Natural killer cell (primary cell): ENCODE results near the gene UBAC1. TPM values are rescaled to one million over a fixed set of nuclear protein-coding genes. Genes with fewer than 3 reads are reported as not detected.

Experiments
- ATAC-seq, 3 donors: fragments of 150-1000 bp in 2 of 3; fragments of 200-7000 bp in 1 of 3; cut with Tn5 transposase; 1 replicate in 1 of 3; 2 replicates in 2 of 3; pipeline ENCODE4 v1.10.0; 2021; ENCODE audit warnings: mild to moderate bottlenecking in 2 of 3, moderate library complexity in 2 of 3
- DNase-seq, 2 donors: peaks; one replicate each; pipeline versions ENCODE4 v3.0.0 to v3.0.0-alpha.2; 2013 to 2021; ENCODE audit warnings: mixed read lengths in 1 of 2
- H3K27ac ChIP-seq: one replicate; pipeline ENCODE4 v1.5.1; 2013; ENCODE audit warnings: mild to moderate bottlenecking, low read length
- H3K27me3 ChIP-seq: one replicate; pipeline ENCODE4 v1.6.1; 2013; ENCODE audit warnings: low read length; ENCODE audit not compliant: control insufficient read depth, insufficient read depth
- H3K36me3 ChIP-seq: one replicate; pipeline ENCODE4 v1.6.1; 2013; ENCODE audit warnings: low read length; ENCODE audit not compliant: control insufficient read depth, insufficient read depth
- H3K4me1 ChIP-seq: one replicate; pipeline ENCODE4 v1.6.1; 2013; ENCODE audit warnings: low read length; ENCODE audit not compliant: control insufficient read depth, insufficient read depth
- H3K4me3 ChIP-seq: one replicate; pipeline ENCODE4 v1.5.1; 2013; ENCODE audit warnings: low read length
- H3K9me3 ChIP-seq: one replicate; pipeline ENCODE4 v1.6.1; 2013; ENCODE audit warnings: low read length; ENCODE audit not compliant: control insufficient read depth, insufficient read depth
- H3K27ac Mint-ChIP-seq, 2 donors: one replicate each; pipeline ENCODE4 v1.8.0; 2022; ENCODE audit warnings: mild to moderate bottlenecking in 2 of 2, mixed read lengths in 2 of 2, moderate library complexity in 1 of 2
- H3K27me3 Mint-ChIP-seq, 2 donors: one replicate each; pipeline ENCODE4 v1.8.0; 2022; ENCODE audit warnings: low read depth in 2 of 2, mixed read lengths in 2 of 2
- H3K36me3 Mint-ChIP-seq: one replicate; pipeline ENCODE4 v1.8.0; 2022; ENCODE audit warnings: mixed read lengths
- H3K4me1 Mint-ChIP-seq, 2 donors: one replicate each; pipeline ENCODE4 v1.8.0; 2022; ENCODE audit warnings: mixed read lengths in 2 of 2
- H3K4me3 Mint-ChIP-seq: one replicate; pipeline ENCODE4 v1.8.0; 2022; ENCODE audit warnings: mild to moderate bottlenecking, moderate library complexity, mixed read lengths
- H3K9me3 Mint-ChIP-seq, 2 donors: one replicate each; pipeline ENCODE4 v1.8.0; 2022; ENCODE audit warnings: mixed read lengths in 2 of 2
- WGBS: methylation state at CpG from one replicate; pipeline ENCODE4 v1.1.7; 2013; ENCODE audit warnings: missing lambda C conversion rate; ENCODE audit not compliant: insufficient coverage; 5-methylcytosine and 5-hydroxymethylcytosine counted together
- intact Hi-C: fragments of 100-400 bp; cut with micrococcal nuclease; formaldehyde crosslinking; loops from one replicate; pipeline ENCODE4 v1.14.2; 2022
- total RNA-seq, 4 donors: library from RNA; stranded (reverse); fragments of 120-200 nt in 1 of 4; gene quantifications; one replicate each; pipeline versions ENCODE4 v1.2.3 to v1.2.4, GENCODE V29; 2013 to 2022
- TF ChIP-seq, protein P1 (sequence below): fragments of 200-600 bp; IDR thresholded peaks from one replicate; pipeline ENCODE4 v1.8.0; 2022; ENCODE audit warnings: antibody characterized with exemption

Gene UBAC1
- total RNA-seq, 3 donors from 2014 or later (not counting 1 experiment from before 2014, with no cell fraction given) = 22.7 to 31.8 (median 27.6) TPM

- Histone ChIP-seq H3K27me3 (no peaks in the 10 kb centered on the region), H3K36me3 (no peaks in the 10 kb centered on the region), H3K9me3 (no peaks in the 10 kb centered on the region), H3K27ac (no peak overlapping the region), H3K4me3 (no peak overlapping the region), H3K4me1 (peaks cover 18% of the 10 kb centered on the region)
- intact Hi-C loops = no loop called here
- no peaks in the 10 kb centered on the region for H3K36me3 Mint-ChIP-seq
- peaks cover 0 to 7% of the 10 kb centered on the region in 2 donors for H3K4me1 Mint-ChIP-seq
- DNase-seq = no peak
- H3K4me3 Mint-ChIP-seq = no peak overlapping the region
- H3K27ac Mint-ChIP-seq = no peak overlapping the region
- 62% methylated on average over 19 of the region's 19 CpGs for WGBS
- ATAC-seq = no peak
- TF ChIP-seq, protein P1, sequence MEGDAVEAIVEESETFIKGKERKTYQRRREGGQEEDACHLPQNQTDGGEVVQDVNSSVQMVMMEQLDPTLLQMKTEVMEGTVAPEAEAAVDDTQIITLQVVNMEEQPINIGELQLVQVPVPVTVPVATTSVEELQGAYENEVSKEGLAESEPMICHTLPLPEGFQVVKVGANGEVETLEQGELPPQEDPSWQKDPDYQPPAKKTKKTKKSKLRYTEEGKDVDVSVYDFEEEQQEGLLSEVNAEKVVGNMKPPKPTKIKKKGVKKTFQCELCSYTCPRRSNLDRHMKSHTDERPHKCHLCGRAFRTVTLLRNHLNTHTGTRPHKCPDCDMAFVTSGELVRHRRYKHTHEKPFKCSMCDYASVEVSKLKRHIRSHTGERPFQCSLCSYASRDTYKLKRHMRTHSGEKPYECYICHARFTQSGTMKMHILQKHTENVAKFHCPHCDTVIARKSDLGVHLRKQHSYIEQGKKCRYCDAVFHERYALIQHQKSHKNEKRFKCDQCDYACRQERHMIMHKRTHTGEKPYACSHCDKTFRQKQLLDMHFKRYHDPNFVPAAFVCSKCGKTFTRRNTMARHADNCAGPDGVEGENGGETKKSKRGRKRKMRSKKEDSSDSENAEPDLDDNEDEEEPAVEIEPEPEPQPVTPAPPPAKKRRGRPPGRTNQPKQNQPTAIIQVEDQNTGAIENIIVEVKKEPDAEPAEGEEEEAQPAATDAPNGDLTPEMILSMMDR = no peak
- H3K9me3 Mint-ChIP-seq = no peaks in the 10 kb centered on the region
- H3K27me3 Mint-ChIP-seq = no peaks in the 10 kb centered on the region
Observed at GRCh38 chr9:135979547-135980166, 18.5 kb upstream of the UBAC1 start.

- Mint-ChIP-seq H3K36me3 (no peaks in the 10 kb centered on the region), H3K9me3 (no peaks in the 10 kb centered on the region), H3K4me3 (no peak overlapping the region), H3K4me1 (peaks cover 0 to 7% of the 10 kb centered on the region in 2 donors), H3K27me3 (no peaks in the 10 kb centered on the region), H3K27ac (no peak overlapping the region)
- Histone ChIP-seq H3K36me3 (no peaks in the 10 kb centered on the region), H3K27me3 (no peaks in the 10 kb centered on the region), H3K27ac (no peak overlapping the region), H3K4me1 (peaks cover 18% of the 10 kb centered on the region), H3K4me3 (no peak overlapping the region), H3K9me3 (no peaks in the 10 kb centered on the region)
- intact Hi-C loops = no loop called here
- 6% methylated on average over 20 of the region's 20 CpGs for WGBS
- TF ChIP-seq, protein P1 = no peak
- DNase-seq = peak in 1 of 2 donors; percentile 79
- peak; percentile 46 to 73 (median 46) for ATAC-seq
Observed at GRCh38 chr9:135978642-135979546, 17.7 kb upstream of the UBAC1 start.

GRCh38 chr9:135976944-135977343 lies 15.8 kb upstream of the UBAC1 start:
- H3K4me1 Mint-ChIP-seq = peaks cover 0 to 11% of the 10 kb centered on the region in 2 donors
- no peaks in the 10 kb centered on the region for H3K9me3 Mint-ChIP-seq
- no peaks in the 10 kb centered on the region for H3K36me3 ChIP-seq
- no peak overlapping the region for H3K27ac ChIP-seq
- ATAC-seq = no peak
- DNase-seq = no peak
- H3K27ac Mint-ChIP-seq = no peak overlapping the region
- H3K36me3 Mint-ChIP-seq = no peaks in the 10 kb centered on the region
- no peaks in the 10 kb centered on the region for H3K9me3 ChIP-seq
- no peaks in the 10 kb centered on the region for H3K27me3 ChIP-seq
- peaks cover 0 to 2% of the 10 kb centered on the region in 2 donors for H3K27me3 Mint-ChIP-seq
- 84% methylated on average over 13 of the region's 13 CpGs for WGBS
- no peak overlapping the region for H3K4me3 ChIP-seq
- H3K4me3 Mint-ChIP-seq = no peak overlapping the region
- H3K4me1 ChIP-seq = peaks cover 24% of the 10 kb centered on the region
- intact Hi-C loops = no loop called here
- TF ChIP-seq, protein P1 = no peak
